ENCODE measurements around the gene SARDH. TPM values are rescaled to one million over a fixed set of nuclear protein-coding genes. Genes with fewer than 3 reads are reported as not detected.
A peak's percentile ranks its signal among the peaks of the same experiment; 100 is the strongest.

Gene SARDH
- total and polyA plus RNA-seq, 2 of the 8 experiments (the other 6 are each of a cell fraction or from before 2014, with no cell fraction given): 6.4 to 7.4 TPM

DNA sequence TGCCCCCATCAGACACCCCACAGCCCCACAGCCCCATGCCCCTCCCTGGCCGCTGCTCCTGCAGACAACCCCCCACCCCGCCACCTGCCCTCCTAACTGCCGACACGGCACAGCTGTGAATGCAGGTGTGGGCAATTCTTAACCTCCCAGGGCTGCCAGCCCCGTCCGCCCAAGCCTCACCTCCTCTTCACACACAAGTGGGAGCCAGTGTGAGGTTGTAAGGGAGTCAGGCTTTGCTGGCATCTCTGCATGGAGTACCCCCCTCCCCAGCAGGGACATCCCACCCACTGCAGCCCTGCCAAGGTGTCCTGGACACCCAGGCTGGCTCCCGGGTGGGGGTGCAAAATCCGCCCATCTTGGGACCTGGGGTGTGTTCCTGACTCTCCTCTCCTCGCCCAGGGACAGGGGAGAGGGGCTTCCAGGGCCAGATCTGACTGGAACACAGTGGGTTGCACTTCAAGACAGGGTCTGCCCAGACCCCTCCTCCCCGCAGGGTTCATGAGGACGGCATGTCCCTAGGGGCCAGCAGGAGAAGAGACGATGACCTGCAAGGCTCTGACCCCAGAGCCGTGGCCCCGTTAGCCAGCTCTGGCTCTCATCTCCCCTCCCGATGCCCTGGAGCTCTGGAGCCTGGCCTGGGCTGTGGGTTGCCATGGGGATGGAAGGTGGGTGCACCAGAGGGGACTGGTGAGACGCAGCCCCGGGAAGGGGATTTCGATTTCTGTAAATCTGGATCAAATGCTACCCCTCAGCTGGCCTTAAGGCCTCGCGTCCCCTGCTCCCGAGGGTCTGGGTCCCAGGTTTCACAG is 34.4 kb downstream of the SARDH start:
- Histone ChIP-seq H3K14ac (ENCODE audit: insufficient read length) (no peak overlapping the region), H2AFZ (ENCODE audit: low read length) (no peak overlapping the region), H2BK5ac (ENCODE audit: low read depth, low read length) (no peak overlapping the region), H3K23ac (ENCODE audit: insufficient read length) (no peak overlapping the region), H3K23me2 (ENCODE audit: low read depth, low read length) (no peaks in the 10 kb centered on the region), H2BK12ac (ENCODE audit: low read depth, low read length) (no peak overlapping the region), H4K8ac (ENCODE audit: extremely low read depth, insufficient read depth, low read length) (peak overlapping the region; percentile 14; the same call in 1 of the 2 replicates), H3K4me2 (ENCODE audit: insufficient read depth in 1 of 2, low read depth in 2 of 2, low read length in 2 of 2) (no peak overlapping the region), H3K4ac (replicated peaks; ENCODE audit: insufficient read length, low read depth, low read length) (no peak overlapping the region), H2BK20ac (ENCODE audit: low read length) (0 out of 2 replicates have a peak overlapping the region, but pooled peaks have one; percentile 18), H3K27ac (ENCODE audit: low read depth, low read length) (no peak overlapping the region), H4K5ac (ENCODE audit: insufficient read length, low read depth, low read length) (no peak overlapping the region), H3K79me1 (ENCODE audit: low read depth, low read length) (no peaks in the 10 kb centered on the region), H3K4me1 (replicated peaks in 1 of 4; ENCODE audit: control insufficient read depth in 3 of 4, insufficient read depth in 4 of 4, low read length in 3 of 4) (peaks cover 0 to 13% (median 10%) of the 10 kb centered on the region in 4 experiments; a peak in 5 of 7 replicates), H4K20me1 (replicated peaks in 1 of 2; ENCODE audit: control insufficient read depth in 1 of 2, insufficient read depth in 2 of 2, low read length in 2 of 2) (no peaks in the 10 kb centered on the region), H3K27me3 (replicated peaks in 1 of 4; ENCODE audit: control insufficient read depth in 3 of 4, extremely low read depth in 1 of 4, insufficient read depth in 3 of 4, low read length in 3 of 4) (no peaks in the 10 kb centered on the region; a peak in 2 of 7 replicates), H3K9ac (replicated peaks in 1 of 4; ENCODE audit: extremely low read depth in 1 of 4, low read depth in 3 of 4, low read length in 3 of 4) (no peak overlapping the region), H2BK120ac (replicated peaks; ENCODE audit: low read depth, low read length) (no peak overlapping the region), H3K56ac (replicated peaks; ENCODE audit: insufficient read length, low read depth, low read length) (no peak overlapping the region), H2AK5ac (ENCODE audit: low read depth, low read length) (no peak overlapping the region), H3K4me3 (ENCODE audit: extremely low read depth in 1 of 4, insufficient read depth in 2 of 4, low read depth in 3 of 4, low read length in 4 of 4) (no peak overlapping the region), H3K9me3 (ENCODE audit: insufficient read depth in 2 of 2, low read depth in 1 of 2, low read length in 1 of 2) (no peaks in the 10 kb centered on the region), H3K18ac (ENCODE audit: extremely low read depth, low read length) (no peak overlapping the region), H3K36me3 (ENCODE audit: control insufficient read depth in 2 of 4, insufficient read depth in 4 of 4, low read length in 3 of 4) (no peaks in the 10 kb centered on the region), H4K91ac (replicated peaks; ENCODE audit: insufficient read length, low read length) (no peak overlapping the region), H2BK15ac (ENCODE audit: low read length) (no peak overlapping the region), H3K79me2 (ENCODE audit: control insufficient read depth in 1 of 2, insufficient read depth in 2 of 2, low read length in 2 of 2) (no peaks in the 10 kb centered on the region)
- POLR2A ChIA-PET (ENCODE audit: partially characterized antibody): no interaction called here
- FAIRE-seq (no peak), DNase-seq (ENCODE audit: low read depth in 1 of 2, low spot score in 2 of 2) (no peak)
- CTCF ChIA-PET (ENCODE audit: partially characterized antibody): interaction anchor here (0.9 to 2.4 kb wide), 4 partner anchors 8 to 53 kb away, joined by 3 to 17 read pairs (median 4); no protein-coding TSS in a partner anchor
- 83% methylated on average over 20 of the region's 21 CpGs; no CpG with 5 or more reads in 1 of the 2 experiments for WGBS, 2 experiments (ENCODE audit: extremely low coverage in 1 of 2, insufficient coverage in 1 of 2, insufficient read length in 1 of 2, insufficient replicate concordance in 2 of 2, low coverage in 1 of 2, low lambda C conversion rate in 2 of 2, missing lambda C conversion rate in 1 of 2)
- no peak for TF ChIP-seq TBP (IDR thresholded peaks at IDR 0.05; ENCODE audit: low read depth, low read length)
- TF ChIP-seq KDM4A (IDR thresholded peaks at IDR 0.05; ENCODE audit: low read depth, low read length, severe bottlenecking): no peak
- TF ChIP-seq JUND (IDR thresholded peaks at IDR 0.05; ENCODE audit: low read length): no peak
- TF ChIP-seq CBX5 (IDR thresholded peaks at IDR 0.05; ENCODE audit: low read depth, low read length): no peak
- TF ChIP-seq NRF1 (IDR thresholded peaks at IDR 0.05; ENCODE audit: low read depth, low read length): no peak
- TF ChIP-seq RBBP5 (IDR thresholded peaks at IDR 0.05; ENCODE audit: borderline replicate concordance, low read depth, low read length): no peak
- no peak for TF ChIP-seq SRF (IDR thresholded peaks at IDR 0.05; ENCODE audit: low read depth, low read length)
- TF ChIP-seq, protein P1, sequence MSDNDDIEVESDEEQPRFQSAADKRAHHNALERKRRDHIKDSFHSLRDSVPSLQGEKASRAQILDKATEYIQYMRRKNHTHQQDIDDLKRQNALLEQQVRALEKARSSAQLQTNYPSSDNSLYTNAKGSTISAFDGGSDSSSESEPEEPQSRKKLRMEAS (IDR thresholded peaks at IDR 0.05): no peak
- TF ChIP-seq POLR2A (IDR thresholded peaks at IDR 0.05; ENCODE audit: control extremely low read depth in 1 of 2, low read depth in 2 of 2, low read length in 2 of 2): no peak
- TF ChIP-seq BCL11A (IDR thresholded peaks at IDR 0.05; ENCODE audit: low read depth in 2 of 2, low read length in 2 of 2): no peak
- TF ChIP-seq EGR1 (IDR thresholded peaks at IDR 0.05; ENCODE audit: borderline replicate concordance, low read depth, low read length): no peak
- TF ChIP-seq SAP30 (IDR thresholded peaks at IDR 0.05; ENCODE audit: insufficient read depth, insufficient replicate concordance, low read length): no peak
- no peak for TF ChIP-seq SIRT6 (IDR thresholded peaks at IDR 0.05; ENCODE audit: low read length)
